Right cardiac atrium (tissue), 5 donors: Measurements from ENCODE around the gene DOCK8. TPM values are rescaled to one million over a fixed set of nuclear protein-coding genes. Genes with fewer than 3 reads are reported as not detected.
"Not testable (repeated sequence)": the region's sequence is repeated elsewhere in the genome, so short reads cannot be mapped to it uniquely, and the experiment has no call there.

ENCODE experiments used
- ATAC-seq, 2 donors: fragments of 200-7000 bp; cut with Tn5 transposase; one replicate each; pipeline versions ENCODE4 v1.8.0 to v1.9.1; 2020; ENCODE audit warnings: moderate library complexity in 2 of 2, mild to moderate bottlenecking in 1 of 2
- DNase-seq, 3 donors: peaks; one replicate each; pipeline ENCODE4 v3.0.0-alpha.2; 2020
- H3K27ac ChIP-seq: one replicate; pipeline ENCODE4 v1.5.1; 2013; ENCODE audit warnings: mild to moderate bottlenecking, low read length, control low read depth, moderate library complexity
- H3K27me3 ChIP-seq: one replicate; pipeline ENCODE4 v1.6.1; 2013; ENCODE audit not compliant: control insufficient read depth, insufficient read depth
- H3K4me1 ChIP-seq: one replicate; pipeline ENCODE4 v1.6.1; 2013; ENCODE audit warnings: low read length; ENCODE audit not compliant: control insufficient read depth, insufficient read depth
- H3K4me3 ChIP-seq: one replicate; pipeline ENCODE4 v1.5.1; 2013; ENCODE audit warnings: low read length, control low read depth
- H3K9me3 ChIP-seq: one replicate; pipeline ENCODE4 v1.6.1; 2013; ENCODE audit warnings: low read length; ENCODE audit not compliant: control insufficient read depth
- WGBS: extraction: QIAGEN DNeasy Blood & Tissue Kit; methylation state at CpG from one replicate; pipeline ENCODE4 v1.1.7; 2013; 5-methylcytosine and 5-hydroxymethylcytosine counted together
- intact Hi-C, 4 donors: fragments of 100-400 bp; cut with DNase I; formaldehyde crosslinking; loops; one replicate each; pipeline versions ENCODE4 v1.11.0 to v1.14.0; 2022 to 2023
- polyA plus RNA-seq: library from polyadenylated mRNA; stranded (reverse); fragments of 200-250 nt; gene quantifications from one replicate; pipeline ENCODE4 v1.2.3, GENCODE V29; 2013
- total RNA-seq, 4 donors: library from RNA; stranded (reverse); fragmentation: NEBNext Ultra II Directional; extraction: Animal tissue kit (Norgen Biotek cat#: 25700); gene quantifications; one replicate each; pipeline ENCODE4 v1.2.1, GENCODE V29; 2021
- donor health status: healthy with polysubstance abuse.
- donor health status: DM: no; HTN: yes; CAD: no.
- donor health status: DM: no; HTN: no; CAD: no.
- donor health status: DM: no; HTN: yes; CAD: no; lungs with severe emphysema.
- donor health status: DM: yes; HTN: yes; CAD: no.

Gene DOCK8
- total and polyA plus RNA-seq, 5 donors: 1.5 to 8.9 (median 5.8) TPM

DNA sequence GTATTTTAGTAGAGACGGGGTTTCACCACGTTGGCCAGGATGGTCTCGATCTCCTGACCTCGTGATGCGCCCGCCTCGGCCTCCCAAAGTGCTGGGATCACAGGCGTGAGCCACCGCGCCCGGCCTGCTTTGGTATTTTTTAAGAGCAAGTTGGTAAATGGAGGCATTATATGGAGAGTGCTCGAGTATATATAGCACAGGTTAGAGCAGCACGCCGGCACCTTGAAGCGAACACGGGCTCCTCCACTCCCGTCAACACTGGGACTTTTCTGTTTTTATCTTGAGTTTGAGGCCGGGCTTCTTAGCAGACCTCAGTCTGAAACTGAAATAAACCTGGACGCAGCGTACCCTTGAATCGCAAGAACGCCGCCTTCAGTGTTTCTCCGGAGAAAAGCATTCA is 764 bp upstream of the DOCK8 start:
- not testable (repeated sequence) for H3K27ac ChIP-seq, ATAC-seq
- peak in 1 of 3 donors; percentile 37 for DNase-seq

DNA sequence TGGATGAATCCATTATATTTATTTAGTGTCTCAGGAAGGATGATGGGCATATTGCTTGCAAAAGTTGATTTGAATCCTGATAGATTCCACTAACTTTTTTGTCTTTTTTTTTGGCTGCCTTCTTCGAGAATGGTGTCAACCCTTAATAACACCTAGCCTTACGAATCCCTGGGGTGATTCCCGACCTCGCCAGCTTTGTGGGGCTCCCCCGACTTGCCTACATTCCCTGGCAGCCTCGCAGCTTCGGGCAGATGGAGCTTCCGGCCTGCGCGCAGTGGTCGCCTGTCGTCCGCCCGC is 366 bp upstream of the DOCK8 start:
- Histone ChIP-seq H3K27ac (no peak overlapping the region), H3K27me3 (peaks cover 3% of the 10 kb centered on the region), H3K9me3 (no peaks in the 10 kb centered on the region), H3K4me1 (no peaks in the 10 kb centered on the region), H3K4me3 (peak overlapping the region; percentile 47)
- intact Hi-C loops: no loop called here
- 4% methylated on average over 14 of the region's 14 CpGs for WGBS
- DNase-seq: no peak
- no peak for ATAC-seq

More for the DNA sequence above, 764 bp upstream of the DOCK8 start:
- peak overlapping the region; percentile 47 for H3K4me3 ChIP-seq
- WGBS: 83% methylated on average over 24 of the region's 24 CpGs
- H3K4me1 ChIP-seq, H3K9me3 ChIP-seq, H3K27me3 ChIP-seq, intact Hi-C loops: not testable (repeated sequence)

DNA sequence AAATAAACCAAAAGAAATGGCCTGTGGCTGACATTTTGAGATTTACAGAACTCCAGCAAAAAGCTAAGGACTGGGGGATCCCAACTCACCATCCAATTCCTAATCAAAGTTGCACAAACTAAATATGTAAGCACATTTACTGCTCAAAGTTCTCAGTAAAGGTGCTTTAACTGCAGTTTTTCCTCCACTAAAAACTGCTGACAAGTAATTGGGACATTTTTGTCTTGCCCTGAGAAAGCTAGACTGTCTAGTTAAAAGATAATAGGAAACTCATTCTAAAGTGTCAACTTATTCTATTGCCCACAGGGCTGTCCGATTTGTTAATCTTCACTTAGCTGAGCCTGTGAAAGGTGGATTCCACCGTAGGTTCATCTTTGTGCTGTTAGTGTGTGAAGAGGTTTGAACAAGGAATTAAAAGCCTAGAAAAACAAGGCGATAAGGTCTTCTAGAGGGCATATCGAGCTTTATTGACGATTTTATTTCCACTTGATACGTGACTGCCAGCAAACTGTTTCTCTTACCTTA is 1.0 kb downstream of the DOCK8 start:
- Histone ChIP-seq H3K4me3 (peak overlapping the region; percentile 47), H3K9me3 (no peaks in the 10 kb centered on the region), H3K27me3 (peaks cover 3% of the 10 kb centered on the region), H3K4me1 (no peaks in the 10 kb centered on the region), H3K27ac (no peak overlapping the region)
- no peak for ATAC-seq
- 71% methylated on average over 6 of the region's 6 CpGs for WGBS
- intact Hi-C loops: no loop called here
- no peak for DNase-seq

DNA sequence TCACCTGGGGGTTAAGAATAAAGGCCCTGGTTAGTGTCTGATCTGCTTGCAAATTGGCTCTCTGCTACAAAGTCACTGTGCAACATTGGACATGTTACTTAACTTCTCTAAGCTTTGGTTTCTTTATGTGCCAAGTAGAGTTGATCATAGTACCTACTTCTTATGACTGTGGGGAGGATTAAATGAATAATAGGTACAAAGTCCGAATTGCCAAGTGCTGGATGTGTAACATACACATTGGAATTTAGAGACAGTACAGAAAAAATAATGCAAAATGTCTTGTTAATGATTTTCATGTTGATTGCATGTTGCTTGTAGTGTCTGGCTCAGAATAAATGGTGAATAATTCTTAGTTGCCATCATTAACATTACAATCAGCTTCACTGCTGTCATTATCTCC is 2.2 kb downstream of the DOCK8 start:
- WGBS: 69% methylated on average over 1 of the region's 1 CpG
- H3K9me3 ChIP-seq: no peaks in the 10 kb centered on the region
- H3K4me3 ChIP-seq: peak overlapping the region; percentile 47
- ATAC-seq: no peak
- H3K27ac ChIP-seq: no peak overlapping the region
- peaks cover 3% of the 10 kb centered on the region for H3K27me3 ChIP-seq
- no peak for DNase-seq
- intact Hi-C loops: no loop called here
- H3K4me1 ChIP-seq: no peaks in the 10 kb centered on the region

DNA sequence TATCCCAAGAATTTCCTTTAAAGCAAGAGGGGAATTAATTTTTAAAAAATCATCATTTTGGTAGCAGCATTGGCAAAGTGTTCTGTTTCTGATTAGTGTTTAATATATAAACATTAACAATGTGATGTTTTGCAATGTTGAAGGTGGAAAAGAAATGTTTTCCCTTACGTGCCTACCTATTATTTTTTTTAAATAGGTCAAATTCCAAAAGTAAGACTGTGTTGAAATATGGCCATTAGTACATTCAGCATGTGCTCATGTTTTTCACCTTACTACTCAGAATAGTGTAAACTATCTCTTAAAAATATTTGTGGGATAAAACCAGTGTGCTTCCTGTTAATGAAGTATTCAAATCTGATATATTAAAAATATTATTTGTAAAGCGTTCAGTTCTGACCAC is 3.3 kb downstream of the DOCK8 start:
- Histone ChIP-seq H3K27me3 (peaks cover 3% of the 10 kb centered on the region), H3K27ac (no peak overlapping the region), H3K9me3 (no peaks in the 10 kb centered on the region), H3K4me1 (no peaks in the 10 kb centered on the region), H3K4me3 (no peak overlapping the region)
- no peak for ATAC-seq
- 82% methylated on average over 2 of the region's 2 CpGs for WGBS
- intact Hi-C loops: no loop called here
- no peak for DNase-seq

DNA sequence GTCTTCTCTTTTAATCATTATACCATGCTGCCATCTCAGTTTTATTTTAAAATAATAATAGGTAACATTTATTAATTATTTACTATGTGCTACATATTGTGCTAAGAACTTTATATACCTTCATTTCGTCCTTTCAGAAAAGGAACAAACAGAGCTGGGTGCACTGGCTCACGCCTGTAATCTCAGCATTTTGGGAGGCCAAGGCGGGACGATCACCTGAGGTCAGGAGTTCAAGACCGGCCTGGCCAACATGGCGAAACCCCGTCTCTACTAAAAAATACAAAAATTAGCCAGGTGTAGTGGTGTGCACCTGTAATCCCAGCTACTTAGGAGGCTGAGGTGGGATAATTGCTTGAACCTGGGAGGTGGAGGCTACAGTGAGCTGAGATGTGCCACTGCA is 4.4 kb downstream of the DOCK8 start:
- H3K4me1 ChIP-seq, H3K27ac ChIP-seq, ATAC-seq, H3K27me3 ChIP-seq, H3K9me3 ChIP-seq, H3K4me3 ChIP-seq, intact Hi-C loops, DNase-seq: not testable (repeated sequence)
- 90% methylated on average over 7 of the region's 7 CpGs for WGBS

DNA sequence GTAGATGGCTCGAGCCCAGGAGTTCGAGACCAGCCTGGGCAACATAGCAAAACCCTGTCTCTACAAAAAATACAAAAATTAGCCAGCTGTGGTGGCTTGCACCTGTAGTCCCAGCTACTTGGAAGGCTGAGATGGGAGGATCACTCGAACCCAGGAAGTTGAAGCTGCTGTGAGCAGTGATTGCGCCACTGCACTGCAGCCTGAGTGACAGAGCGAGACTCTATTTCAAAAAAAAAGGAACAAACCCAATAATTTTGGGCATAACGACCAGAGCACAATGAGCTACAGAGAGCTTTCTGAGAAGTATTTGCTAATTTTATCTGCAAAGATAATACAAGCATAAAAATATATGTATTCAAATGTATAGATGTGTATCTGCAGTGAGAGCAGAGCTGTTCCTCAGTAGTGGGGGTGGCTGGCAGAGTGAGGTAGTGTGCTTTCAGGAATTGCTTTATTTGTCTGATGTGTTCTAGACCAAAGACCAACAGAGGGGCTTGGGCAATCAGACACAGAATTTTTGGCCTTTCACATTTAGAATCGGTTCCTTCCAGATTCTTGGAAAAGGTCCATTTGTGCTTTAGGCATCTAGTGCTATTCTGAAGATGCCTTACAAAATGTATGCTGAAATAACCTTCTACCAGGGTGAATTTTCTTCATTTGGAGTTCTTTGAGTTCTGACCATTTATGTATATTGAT is 5.2 kb downstream of the DOCK8 start:
- H3K9me3 ChIP-seq: no peaks in the 10 kb centered on the region
- no peak overlapping the region for H3K4me3 ChIP-seq
- peaks cover 3% of the 10 kb centered on the region for H3K27me3 ChIP-seq
- 68% methylated on average over 7 of the region's 7 CpGs for WGBS
- ATAC-seq (no peak), DNase-seq (peak in 2 of 3 donors; percentile 63 to 64)
- H3K4me1 ChIP-seq: no peaks in the 10 kb centered on the region
- H3K27ac ChIP-seq: no peak overlapping the region
- intact Hi-C loops: no loop called here

DNA sequence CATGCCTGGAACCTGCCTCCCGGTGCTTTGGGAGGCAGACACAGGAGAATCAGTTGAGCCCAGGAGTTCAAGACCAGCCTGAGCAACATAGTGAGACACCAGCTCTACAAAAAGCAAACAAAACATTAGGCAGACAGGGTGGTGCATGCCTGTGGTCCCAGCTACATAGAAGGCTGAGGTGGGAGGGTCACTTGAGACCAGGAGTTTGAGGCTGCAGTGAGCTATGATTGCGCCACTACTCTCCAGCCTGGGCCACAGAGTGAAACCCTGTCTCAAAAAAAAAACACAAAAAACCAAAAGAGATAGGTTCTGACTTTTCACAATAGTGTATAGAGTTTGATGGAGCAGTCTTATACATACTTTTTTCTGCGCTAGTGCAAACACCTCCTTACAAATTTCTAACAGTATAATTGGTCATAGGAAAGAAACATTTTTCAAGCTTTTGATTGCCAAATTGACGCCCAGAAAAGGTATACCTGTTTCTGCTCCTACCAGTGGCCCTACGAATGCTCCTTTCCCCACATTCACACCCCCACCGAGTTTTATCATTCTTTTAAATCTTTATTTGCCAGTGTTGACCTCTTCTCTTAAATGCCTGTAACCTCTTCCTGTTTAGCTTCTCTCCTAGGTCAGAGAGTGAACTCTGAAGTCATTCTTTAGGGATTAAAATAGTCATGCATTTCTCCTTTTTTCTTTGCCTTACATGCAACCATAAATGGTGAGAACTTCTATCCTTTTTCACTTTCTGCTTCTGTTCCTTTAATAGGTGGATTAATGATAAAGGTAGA is 7.5 kb downstream of the DOCK8 start:
- Histone ChIP-seq H3K9me3 (no peaks in the 10 kb centered on the region), H3K4me1 (no peaks in the 10 kb centered on the region), H3K4me3 (no peak overlapping the region), H3K27ac (no peak overlapping the region), H3K27me3 (no peaks in the 10 kb centered on the region)
- ATAC-seq (no peak), DNase-seq (no peak)
- intact Hi-C loops: no loop called here
- WGBS: 69% methylated on average over 6 of the region's 6 CpGs

DNA sequence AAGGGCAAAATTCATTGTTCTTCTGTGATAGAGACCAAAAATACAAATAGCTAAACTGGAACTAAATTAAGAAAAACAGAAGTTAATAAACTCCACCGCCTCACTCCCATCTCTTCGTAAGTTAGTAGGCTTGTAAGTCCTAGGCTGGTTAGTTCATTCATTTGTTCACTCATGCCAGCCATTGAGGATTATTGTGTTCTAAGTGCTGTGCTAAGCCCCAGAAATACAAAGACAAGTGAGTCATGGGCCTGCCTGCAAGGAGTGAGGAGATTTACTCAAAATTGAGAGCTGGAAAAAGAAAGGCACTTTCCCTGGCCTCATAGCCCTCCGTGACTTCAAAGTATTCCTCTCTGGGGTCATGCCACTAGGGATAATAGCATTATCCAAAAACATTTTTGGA is 8.5 kb downstream of the DOCK8 start:
- Histone ChIP-seq H3K9me3 (no peaks in the 10 kb centered on the region), H3K4me1 (no peaks in the 10 kb centered on the region), H3K4me3 (no peak overlapping the region), H3K27ac (no peak overlapping the region), H3K27me3 (no peaks in the 10 kb centered on the region)
- 75% methylated on average over 3 of the region's 3 CpGs for WGBS
- intact Hi-C loops: no loop called here
- ATAC-seq (no peak), DNase-seq (no peak)

DNA sequence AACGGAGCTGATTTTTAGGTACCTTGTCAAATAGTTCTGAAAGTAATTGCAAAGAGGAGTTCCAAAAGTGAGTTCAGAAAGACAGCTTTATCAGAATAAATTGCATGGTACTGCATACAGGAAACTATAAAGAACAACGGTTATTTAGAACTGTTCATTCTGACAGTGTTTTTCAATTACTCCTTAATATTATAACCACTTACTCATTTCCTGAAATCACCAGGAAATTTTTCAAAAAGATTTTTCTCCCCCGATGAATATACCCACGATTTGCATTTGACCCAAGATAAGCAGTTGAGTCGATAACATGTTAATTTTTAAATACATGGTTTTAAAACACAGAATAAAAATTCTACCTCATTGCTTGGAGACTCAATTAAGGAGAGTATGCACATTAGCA is 9.4 kb downstream of the DOCK8 start:
- DNase-seq: no peak
- intact Hi-C loops: no loop called here
- H3K4me1 ChIP-seq: no peaks in the 10 kb centered on the region
- H3K27ac ChIP-seq: no peak overlapping the region
- H3K27me3 ChIP-seq: no peaks in the 10 kb centered on the region
- 52% methylated on average over 5 of the region's 5 CpGs for WGBS
- ATAC-seq: no peak
- H3K4me3 ChIP-seq: no peak overlapping the region
- H3K9me3 ChIP-seq: no peaks in the 10 kb centered on the region

DNA sequence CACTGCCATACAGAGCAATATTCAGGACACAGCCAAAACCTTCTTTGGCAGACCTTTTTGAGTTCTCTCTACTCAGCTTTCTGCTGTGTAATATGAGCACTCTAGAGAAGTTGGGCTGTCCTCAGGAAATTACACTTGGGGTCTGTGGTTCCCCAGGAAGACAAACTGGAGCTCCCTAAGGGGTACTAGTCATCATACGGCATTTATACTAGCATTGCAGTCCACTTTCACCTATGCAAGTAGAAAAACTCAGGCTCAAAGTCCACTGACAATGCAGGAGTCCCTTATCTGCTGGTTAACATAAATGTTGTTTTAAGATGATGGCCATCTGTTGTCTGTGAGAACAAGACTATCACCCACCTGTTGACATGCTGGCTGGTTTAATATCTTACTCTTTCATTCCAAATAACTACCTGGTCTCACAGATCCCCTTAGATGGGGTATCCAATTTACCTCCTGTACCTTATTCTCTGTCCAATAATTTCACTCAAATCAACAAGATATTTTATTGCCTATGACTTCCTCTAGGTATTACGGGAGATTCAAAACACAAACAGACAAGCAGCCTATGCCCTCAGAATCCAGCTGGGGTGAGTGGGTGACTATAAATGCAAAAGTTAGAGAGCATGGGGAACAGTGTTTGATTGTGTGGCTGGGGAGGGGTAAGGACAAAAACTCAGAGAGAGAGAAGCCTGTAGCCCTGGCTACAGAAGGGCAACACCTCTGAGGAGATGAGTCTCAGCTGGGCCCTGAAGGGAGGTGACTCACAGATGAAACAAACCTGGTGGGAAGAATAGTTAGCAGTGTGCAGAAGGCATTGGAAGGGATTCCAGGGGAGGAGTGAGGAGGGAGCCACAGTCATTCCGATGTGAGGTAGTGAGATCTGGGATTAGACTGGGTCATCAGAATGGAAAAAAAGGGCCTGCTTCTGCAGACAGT is 10.2 kb downstream of the DOCK8 start:
- Histone ChIP-seq H3K27ac (no peak overlapping the region), H3K27me3 (no peaks in the 10 kb centered on the region), H3K4me1 (no peaks in the 10 kb centered on the region), H3K9me3 (no peaks in the 10 kb centered on the region), H3K4me3 (no peak overlapping the region)
- WGBS: 68% methylated on average over 3 of the region's 3 CpGs
- no peak for DNase-seq
- intact Hi-C loops: no loop called here
- ATAC-seq: no peak
